HG03432 (cell line): Measurements from ENCODE around the gene IGF2R.

Experiments
- ATAC-seq: cut with Tn5 transposase; IDR thresholded peaks from one replicate; pipeline ENCODE4 v1.9.1; 2021; ENCODE audit warnings: mild to moderate bottlenecking, moderate library complexity; ENCODE audit not compliant: unreplicated experiment

IGF2R gene

DNA sequence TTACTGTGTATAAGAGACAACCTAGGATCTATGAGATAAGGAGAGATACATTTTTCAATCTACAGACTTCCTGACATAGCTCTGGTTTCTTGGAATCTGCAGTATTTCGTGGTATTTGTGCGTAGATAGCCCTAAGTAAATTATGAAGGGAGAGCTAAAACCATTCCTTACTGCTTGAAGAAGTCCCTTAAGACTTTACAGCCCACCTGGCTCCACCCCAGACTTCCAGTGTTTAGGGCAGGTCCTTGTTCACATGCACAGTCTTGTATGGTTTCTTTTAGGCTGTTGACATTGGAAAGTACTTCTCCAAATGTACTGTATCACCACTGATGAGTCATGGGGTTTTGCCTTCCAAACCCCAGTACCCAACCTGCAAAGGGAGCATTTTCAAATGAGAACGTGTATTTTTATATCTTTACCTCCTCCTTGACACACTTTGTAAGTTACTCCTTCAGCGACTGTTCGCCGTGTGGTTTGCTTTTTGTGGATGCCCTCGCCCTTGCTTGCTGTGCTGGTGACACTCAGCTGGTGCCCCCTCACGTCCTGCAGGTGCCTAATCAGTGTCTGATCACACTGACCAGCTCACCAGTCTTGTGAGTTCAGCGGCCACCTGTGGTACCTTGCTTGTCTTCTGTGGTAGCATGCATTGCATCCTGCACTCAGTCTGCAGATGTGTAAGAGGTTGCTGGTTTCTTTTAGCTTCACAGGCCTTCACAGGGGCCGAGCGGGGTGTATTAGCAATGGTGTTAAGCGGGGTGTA, 73.3 kb downstream of the IGF2R start:
- no peak for ATAC-seq

DNA sequence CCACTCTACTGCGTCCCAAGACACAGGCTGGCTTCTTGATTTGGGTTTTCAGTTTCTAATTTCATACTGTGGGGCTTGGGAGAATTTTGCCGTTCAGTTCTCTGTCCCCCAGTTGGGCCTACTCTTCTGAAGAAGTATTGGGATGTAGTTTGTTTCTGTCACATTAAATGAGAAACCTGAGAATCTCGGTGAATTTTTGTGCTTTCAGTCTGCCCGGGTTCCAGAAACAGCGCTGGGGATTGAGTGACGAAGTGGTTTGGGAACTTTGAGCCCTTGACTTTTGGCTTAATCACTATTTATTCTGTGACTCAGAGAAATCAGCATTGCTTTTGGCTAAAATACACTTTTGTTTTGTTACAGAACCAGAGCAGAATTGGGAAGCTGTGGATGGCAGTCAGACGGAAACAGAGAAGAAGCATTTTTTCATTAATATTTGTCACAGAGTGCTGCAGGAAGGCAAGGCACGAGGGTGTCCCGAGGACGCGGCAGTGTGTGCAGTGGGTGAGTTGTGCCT, 74.0 kb downstream of the IGF2R start:
- no peak for ATAC-seq

DNA sequence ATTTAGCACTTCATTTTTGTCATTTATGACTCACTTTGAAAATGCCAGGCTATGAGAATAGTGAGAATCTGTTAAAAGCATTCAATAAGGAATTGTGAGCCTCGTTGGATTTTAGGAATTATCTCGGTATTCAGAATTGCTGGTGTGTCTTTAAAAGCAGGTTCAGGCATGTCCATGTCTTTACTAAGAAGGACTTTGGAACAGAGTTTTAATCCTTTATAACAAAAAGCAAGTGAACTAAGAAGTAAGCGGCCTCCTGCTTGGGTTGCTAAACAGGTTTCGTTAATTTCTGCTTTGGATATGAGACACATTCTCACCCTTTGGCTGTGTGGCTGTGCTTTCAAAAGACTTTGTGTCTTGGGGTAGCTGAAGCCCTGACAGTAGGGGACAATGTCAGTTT, 74.9 kb downstream of the IGF2R start:
- ATAC-seq, result no peak

DNA sequence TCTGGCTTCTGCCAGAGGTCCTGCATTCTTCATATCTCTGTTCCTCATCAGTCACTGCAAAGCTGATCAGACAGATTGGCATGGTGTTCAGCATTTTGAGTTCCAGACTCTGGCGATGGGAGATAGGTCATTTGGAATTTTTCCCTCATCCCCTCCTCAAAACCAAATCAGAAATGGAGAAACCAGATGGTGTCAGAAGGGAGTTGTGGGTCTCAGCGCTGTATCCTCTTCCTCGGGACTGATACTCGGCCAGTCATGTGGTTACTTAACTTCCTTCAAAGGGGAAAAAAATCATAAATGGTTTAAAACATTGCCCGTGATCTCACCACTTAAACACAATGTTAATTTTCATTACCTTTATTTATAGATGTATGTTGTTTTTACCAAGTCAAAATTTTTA, 75.8 kb downstream of the IGF2R start:
- ATAC-seq, result no peak

DNA sequence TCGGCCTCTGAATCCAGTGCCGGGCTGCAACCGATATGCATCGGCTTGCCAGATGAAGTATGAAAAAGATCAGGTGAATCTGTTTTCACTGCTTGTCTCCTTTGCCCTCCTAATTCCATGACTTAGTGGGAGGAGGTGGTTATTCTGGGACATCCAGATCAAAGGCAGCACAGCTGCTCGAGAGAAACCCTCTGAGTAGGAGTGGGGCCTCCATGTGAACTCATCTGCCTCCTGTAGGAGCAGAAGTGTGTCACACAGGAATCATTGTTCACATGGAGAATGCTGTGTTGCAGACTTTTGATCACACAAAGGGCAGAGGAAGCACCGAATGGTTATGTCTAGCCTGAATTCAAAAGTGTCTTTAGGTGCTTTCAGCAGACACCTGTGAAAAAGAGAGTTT, 79.6 kb downstream of the IGF2R start:
- ATAC-seq, result no peak

DNA sequence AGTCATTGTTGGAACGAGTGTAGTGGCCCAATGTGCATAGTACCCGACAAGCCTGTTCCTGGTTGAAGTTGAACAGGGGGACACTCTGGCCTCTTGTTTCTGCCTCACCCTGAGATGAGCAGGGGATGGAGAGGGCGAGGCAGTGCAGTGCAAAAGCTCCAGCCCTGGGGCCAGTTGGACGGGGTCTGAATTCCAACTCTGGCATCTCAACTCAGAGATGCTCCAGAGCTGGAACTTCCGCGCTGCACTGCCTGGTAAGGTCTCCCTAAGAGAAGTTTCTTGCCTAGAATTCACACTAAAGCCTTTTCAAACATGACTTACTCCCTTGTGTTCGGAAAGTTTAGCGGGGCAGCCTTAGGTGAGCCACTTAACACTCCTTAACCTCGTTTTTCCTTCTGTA, 80.5 kb downstream of the IGF2R start:
- ATAC-seq, result no peak

DNA sequence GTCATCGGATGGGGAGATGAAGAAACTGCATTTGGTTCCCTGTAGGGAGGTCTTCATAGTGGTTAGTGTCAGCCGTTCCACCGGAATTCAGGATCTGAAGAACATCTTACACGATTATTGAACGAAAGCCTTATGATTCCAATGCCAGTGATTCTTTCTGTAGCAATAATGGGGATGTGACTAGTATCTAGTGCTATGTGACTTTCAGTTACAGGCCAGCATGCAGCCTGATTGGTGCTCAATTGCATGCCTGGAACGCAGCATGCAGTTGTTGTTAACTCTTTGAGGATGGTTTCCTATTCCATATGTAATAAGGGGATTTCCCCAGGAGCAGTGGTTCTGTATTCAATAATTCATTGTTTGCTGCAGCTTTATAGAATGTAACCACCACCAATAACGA, 81.1 kb downstream of the IGF2R start:
- no peak for ATAC-seq

DNA sequence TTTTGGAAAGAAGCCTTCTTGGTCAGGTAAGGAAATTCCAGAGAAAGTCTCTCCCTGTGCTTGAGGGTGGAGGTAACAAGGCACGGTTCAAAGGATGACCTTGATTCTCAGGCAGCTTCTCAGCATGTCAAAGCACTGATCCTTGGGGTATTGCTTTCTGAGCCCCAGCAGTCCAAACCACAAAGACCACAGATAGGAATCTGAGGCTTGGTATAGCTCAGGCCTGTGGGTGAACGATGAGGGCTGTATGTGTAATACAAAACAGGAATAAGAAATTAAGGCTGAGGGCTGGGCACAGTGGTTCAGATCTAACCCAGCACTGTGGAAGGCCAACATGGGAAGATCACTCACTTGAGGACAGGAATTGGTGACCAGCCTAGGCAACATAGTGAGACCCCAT, 82.5 kb downstream of the IGF2R start:
- ATAC-seq, result no peak

DNA sequence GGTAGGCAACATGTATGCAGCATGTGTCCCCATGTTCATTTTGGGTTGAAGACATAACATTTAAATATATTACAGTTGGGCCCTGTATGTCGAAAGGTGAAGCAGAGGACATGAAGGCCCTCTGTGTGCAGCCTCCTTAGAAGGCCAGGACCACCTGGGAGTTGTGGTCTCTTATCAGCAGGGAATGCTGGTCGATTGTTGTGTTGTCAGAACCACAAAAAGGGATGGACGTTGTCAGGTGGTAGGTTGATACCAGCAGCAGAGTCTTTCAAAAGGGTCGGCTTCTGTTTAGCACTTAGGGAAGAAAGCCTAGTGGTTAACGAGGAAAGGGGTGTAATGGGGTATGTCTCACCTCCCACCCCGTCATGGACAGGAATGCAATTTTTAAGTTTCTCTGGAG, 85.4 kb downstream of the IGF2R start:
- ATAC-seq, result no peak

DNA sequence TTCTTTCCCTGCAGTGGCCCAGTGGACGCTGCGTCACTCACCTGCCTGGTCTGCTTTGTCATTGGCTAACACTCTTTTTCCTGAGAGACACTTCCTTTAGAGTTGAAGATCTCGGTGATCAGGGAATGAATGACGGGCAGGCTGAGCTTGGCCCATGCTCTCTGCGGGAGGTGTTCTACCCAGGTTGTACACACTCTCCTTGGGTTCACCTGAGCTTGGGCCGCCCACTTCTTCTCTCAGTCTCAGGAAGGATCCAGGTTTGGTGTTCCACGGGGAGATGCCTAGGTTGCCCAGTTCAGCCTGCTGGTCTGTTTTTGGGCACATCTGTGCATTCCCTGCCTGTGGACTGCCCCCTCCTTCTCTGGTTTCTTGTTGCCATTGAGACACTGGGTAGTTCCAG, 86.0 kb downstream of the IGF2R start:
- ATAC-seq, result no peak

DNA sequence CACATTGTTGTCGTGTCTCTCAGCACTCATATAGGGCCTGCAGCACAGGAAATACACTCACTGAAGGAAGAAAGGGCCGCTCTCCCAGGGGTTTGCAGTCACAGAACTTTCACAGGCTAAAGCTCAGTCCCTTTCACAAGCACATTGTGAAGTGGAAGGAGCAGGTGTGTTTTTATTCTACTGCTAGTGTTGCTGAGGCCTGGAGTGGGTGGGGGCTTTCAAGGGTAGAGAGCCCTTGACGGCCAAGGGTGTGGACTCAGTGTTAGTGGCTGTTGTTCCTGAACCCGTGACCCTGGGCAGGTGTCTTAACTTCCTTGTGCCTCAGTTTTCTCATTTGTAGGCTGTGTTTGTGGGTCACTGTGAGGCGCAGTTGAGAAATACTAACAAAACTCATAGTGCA, 86.5 kb downstream of the IGF2R start:
- no peak for ATAC-seq

DNA sequence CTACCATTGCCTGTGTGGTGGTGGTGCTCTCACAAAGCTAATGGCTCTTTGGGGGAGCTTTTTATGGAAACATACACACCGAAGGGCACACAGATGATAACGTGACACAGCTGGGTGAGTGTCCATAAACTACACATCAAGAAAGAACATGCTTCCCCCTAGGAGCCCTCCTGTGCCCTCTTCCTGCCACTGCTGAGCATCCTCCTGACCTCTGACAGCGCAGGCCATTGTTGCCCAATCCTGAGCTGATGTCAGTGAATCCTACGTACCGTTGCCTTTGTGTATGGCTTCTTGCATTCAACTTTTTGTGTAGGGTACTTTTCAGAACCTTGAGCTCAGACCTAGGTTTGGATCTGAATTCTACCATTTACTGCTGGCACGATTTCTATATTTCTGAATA, 86.9 kb downstream of the IGF2R start:
- no peak for ATAC-seq

DNA sequence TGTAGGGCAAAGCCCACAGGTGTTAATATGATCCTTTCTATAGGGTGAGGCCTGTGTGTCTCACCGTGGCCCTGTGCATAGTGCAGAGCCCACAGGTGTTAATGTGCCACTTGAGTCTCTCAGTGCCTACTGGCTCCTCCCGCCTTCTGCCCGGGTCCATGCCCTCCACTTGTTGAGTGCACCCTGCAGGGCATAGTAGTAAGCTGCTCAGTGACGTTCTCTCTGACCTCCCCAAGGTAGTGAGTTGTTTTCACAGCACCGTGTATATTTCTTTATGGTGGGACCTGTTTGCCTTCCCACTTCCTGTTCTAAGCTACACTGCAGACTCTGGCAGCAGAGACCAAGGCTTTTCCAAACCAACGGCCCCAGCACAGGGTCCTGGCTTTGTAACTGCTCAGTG, 88.2 kb downstream of the IGF2R start:
- no peak for ATAC-seq

DNA sequence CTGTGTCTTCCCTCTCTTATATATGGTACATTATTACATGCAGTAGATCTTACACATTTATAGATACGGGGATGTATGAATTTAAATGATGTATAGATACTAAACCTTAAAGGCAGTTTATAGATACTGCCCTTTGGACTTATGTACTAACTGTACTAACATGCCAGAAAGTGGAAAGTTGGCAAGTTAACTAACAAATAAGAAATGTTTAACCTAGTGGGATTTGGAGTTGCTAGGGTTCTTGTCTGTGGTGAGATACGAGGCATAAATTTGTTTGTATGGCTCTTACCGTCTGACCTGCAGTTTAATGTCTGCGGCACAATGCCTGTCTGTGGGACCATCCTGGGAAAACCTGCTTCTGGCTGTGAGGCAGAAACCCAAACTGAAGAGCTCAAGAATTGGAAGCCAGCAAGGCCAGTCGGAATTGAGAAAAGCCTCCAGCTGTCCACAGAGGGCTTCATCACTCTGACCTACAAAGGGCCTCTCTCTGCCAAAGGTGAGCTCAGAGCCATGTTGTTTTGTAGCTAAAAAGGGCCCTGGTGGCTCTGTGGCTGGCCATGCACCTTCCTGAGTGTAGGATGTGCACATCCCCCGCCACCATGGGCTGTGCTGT, 89.8 kb downstream of the IGF2R start:
- no peak for ATAC-seq

DNA sequence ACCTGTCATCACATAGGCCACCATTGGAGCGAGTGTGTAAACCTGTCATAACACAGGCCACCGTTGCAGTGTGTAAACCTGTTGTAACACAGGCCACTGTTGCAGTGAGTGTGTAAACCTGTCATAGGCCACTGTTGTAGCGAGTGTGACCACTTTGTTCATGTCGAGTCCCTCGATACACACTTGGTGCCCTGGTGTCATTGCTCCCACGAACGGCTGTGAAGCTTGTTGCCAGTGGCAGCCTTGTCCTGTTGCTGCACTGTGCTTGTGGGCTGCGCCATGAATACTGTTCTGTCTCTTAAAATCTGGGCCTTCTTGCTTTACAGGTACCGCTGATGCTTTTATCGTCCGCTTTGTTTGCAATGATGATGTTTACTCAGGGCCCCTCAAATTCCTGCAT, 91.3 kb downstream of the IGF2R start:
- ATAC-seq, result no peak

DNA sequence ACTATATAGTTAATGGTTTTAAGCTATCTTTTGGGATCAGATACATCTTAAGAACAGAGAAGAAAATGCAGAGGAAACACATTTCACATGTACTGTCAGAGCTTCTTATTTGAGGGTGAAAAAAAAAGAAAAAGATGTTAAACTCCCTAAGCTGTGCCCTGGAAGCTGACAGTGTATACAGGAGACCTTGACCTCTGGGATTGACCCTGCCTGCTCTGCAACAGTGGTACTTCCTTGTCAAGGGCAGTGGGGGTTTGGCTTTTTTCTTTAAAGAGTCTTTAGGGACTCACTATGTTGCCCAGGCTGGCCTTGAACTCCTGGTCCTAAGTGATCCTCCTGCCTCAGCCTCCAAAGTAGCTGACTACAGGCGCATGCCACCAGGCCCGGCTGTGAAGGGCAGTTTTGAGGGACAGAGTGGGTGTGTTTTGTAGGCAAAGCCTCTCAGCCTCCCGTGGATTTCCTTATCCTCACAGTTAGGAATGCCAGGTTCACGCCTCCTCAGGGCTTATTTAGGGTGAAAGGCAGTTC, 92.1 kb downstream of the IGF2R start:
- no peak for ATAC-seq

DNA sequence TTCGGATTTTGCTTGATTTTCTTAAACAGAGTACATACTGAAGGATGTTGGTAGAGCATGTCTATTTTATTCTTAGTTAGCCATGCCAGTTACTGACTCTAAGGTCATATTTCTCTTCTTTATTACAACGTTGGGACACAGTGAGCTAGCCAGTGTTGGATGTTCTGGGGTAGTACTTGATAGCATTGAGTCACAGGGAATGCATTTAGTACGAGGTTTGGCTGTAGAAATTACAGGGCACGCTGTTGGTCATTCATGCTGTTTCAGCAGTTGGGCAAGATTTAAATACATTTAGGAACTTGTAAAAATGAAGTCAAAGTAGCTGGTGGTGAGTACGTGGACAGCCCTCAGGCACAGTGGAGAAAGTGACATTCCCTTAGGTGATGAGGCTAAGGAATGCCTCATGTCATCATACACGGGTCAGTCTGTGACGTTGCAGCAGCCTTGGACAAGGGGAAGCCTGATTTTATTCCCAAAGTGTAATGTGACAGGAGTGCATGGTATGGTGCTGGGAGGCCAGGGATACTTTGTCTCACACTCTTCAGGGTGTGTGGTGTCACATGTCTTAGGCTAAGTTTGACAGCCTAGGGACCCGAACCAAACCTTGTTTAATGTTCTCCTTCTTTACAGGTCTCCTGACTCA, 95.0 kb downstream of the IGF2R start:
- ATAC-seq, result no peak

DNA sequence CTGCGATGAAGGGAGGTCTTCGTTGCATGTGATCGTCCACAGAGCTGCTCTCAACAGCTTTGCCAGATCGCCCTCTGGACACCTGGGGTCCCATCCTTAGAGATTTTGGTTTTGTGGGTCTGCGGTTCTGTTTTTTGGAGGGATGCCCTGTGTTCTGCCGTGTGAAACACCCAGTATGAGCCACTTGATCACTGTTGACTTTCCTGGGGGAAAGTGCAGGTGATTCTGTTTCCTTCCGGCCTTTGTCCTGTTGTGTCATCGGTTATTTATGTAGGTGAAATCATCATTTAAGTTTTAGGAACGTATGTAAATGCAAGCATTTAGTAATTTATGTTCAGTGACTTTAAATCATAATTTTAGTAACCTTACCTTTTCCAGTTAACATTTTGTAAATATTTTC, 96.3 kb downstream of the IGF2R start:
- ATAC-seq, result no peak

DNA sequence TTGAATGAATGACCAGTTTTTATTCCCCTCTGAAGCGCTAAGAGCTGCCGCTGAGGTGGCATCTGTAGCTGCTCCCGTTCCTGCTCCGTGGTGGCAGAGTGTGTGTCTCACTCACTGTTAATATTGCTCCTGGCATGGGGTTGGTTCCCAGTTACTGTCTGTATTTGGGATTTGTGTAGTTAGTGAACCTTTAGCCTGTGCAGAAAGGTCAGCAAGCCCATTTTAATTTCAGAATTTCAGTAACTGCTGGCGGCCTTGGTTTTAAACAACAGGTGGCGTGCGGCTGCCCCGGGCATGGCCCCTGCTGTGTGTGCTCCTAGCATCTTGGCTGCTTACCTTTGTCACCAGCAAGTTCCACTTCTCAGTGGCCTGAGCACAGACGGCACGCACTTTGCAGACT, 98.7 kb downstream of the IGF2R start:
- no peak for ATAC-seq

DNA sequence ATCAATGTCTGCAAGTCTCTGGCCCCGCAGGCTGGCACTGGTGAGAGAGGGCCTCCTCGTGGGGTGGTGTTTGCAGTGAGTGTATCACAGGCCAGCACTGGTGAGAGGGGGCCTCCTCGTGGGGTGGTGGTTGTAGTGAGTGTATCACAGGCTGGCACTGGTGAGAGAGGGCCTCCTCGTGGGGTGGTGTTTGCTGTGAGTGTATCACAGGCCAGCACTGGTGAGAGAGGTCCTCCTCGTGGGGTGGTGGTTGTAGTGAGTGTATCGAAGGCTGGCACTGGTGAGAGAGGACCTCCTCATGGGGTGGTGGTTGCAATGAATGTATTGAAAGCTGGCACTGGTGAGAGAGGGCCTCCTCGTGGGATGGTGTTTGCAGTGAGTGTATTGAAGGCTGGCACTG, 99.5 kb downstream of the IGF2R start:
- no peak for ATAC-seq

DNA sequence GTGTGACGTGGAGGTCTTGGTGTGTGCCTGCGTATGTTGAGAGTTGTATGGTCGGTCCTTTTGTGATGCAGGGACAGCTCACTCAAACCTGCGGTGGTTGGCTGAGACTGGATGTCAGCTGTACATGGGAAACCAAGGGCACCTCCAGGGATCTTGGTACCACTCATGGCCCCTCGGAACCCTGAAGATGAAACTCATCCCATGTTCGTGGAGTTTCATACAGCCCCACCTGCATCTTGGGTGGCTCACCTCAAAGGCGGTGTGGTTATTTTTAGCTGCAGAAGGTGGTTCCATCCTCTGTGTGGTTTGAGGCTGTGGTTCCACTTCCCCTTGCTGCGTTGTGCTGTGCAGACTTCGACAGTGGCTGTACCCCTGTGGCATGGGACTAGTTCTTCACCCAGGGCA, 100.2 kb downstream of the IGF2R start:
- ATAC-seq, result peak; percentile 95

DNA sequence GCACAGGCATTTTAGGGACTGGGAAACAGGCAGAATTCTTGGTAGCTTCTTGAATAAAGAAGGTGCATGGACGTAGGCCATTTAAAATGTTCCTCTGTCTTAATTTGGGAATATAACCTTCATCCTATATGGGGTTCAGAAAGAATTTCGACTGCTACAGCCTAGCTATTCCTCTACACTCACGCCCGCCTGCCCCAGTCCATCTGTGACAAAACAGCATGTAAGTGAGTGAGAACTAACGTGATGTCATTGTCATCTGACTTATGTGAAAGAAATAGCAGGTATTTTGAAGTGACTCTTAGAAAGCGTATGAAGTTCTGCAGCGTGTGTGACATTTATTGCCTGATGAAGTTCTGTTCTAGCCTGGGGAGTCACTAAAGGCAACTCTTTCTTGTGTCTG, 100.6 kb downstream of the IGF2R start:
- ATAC-seq, result peak; percentile 13
